ENCODE results near the gene PKN3.
"Not testable (repeated sequence)": the region's sequence is repeated elsewhere in the genome, so short reads cannot be mapped to it uniquely, and the experiment has no call there.

PKN3 gene

GRCh38 chr9:128694344-128694743 is 8.0 kb upstream of the PKN3 start:
- no peak for DNase-seq

DNA sequence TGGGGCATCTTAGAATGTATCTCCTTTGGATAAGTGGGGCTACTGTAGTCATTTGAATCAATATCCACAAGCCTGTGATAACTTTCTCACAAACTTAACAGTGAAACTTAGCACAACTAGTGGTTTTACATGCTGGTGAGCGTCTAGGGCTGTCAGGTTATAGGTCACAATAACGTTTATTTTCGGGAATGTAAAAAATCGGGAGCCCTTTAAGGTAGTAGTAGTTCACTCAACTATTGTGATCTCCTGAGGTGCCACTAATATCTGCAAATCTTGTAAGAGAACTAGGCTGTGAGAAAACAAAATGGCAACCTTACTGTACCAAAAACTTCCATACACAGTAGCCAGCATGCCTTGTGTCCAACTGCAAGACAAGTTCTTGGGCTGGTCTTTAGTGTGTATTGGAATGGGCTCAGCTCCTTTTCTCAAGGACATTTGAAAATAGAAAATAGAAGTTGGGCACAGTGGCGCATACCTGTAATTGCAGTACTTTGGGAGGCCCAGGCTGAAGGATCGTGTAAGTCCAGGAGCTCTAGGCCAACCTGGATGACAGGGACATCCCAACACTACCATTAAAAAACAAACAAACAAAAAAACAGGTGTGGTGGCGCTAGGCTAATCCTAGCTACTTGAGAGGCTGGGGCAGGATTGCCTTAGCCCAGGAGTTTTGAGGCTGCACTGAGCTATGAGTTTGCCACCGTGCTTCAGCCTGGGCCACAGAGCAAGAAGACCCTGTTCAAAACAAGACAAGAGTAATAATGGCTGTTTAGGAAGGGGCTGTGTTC is 5.2 kb upstream of the PKN3 start:
- no peak for DNase-seq

GRCh38 chr9:128699096-128699795 is 3.1 kb upstream of the PKN3 start:
- not testable (repeated sequence) for DNase-seq

DNA sequence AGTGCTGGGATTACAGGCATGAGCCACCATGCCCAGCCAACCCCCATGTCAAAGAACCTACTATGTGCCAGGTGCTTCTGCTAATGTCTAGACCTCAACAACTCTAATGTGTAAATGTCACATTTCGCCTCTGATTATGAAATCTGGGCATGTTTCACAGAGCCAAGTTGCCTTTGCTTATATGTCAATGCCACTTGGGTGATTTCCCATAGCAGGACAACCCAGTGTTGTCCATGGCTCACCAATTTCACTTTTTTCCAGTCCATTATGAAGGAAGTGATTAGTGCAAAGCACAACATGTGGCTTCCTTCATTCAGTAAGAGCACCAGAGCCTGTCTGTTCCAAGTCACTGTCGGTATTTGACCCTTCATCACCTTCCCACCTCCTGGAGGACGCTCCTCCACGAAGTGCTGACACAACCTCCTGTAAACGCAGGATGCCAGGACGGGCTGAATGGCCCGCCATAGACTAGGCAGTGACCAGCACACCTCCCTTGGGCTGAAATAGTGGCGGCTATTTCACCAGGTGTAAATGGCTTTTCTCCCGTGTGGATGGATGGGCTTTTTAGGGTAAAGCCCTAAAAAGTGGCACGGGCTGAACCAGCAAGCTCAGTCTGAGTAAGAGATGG is 962 bp upstream of the PKN3 start:
- no peak for DNase-seq

DNA sequence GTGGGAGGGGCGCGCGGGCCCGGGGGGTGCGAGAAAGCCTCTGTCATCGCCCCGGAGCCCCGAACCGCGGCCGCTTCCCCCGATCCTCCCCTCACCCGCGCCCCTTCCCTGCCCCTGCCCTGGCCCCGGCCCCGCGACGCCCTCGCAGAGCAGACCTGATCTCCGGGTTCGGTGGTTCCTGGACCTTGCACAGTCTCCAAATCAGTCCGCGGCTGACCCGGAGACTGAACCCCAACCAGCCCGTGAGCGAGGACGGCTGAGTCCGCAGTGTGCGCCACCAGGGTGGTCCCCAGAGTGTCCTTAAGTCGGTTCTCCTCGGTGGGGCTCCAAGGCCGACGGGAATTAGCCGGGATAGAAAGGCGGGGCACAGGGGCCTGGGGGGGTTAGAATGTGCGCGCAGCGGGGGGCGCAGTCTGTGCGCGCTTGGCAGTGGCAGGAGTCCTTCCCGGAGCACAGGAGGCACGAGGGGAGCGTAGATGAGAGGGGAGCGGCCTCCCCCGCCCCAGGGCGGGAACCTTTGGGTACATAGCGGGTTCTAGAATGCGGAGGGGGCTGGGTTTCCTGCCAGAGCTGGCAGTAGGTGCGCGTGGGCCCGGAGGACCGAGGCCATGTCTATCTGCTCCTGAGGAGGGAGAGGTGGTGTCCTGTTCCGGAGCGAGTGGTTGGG is 779 bp downstream of the PKN3 start:
- no peak for DNase-seq

DNA sequence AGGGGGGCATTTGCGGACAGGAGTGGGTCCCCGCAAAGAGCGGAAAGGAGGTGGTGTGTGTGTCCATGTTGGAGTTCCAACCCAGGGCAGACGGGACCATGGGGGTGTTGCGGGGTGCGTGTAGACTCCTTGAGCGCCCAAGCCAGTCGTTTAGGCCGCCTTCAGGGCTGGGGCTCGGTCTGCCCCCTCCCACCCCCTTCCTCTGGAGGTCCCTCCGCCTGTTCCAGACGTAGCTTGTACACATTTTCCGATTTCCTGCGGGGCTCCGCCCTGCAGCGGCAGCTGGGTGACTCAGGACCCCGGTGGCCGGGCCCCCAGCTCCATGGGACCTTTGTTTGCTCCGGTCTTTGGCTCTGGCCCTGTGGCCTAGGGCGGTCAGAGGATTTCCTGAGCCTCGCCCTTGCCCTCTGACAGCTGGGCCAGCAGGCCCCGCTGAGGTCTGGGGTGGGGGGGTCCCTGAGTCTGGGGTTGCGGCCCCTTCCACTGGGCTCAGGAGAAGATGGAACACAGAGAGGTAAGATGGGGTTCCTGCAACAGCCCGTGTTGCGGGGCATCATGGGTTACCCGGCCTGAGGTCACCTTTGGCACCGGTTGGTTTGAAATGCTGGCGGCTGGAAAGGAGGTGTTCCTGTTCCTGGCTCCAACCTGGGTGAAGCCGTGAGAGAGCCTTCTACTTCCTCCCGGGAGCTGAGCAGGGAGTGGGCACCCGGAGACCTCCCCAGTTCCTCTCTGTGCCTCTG is 1.5 kb downstream of the PKN3 start:
- DNase-seq = no peak

GRCh38 chr9:128704356-128704670 is 2.0 kb downstream of the PKN3 start:
- no peak for DNase-seq

- DNase-seq = no peak
Observed at GRCh38 chr9:128705051-128705965, 3.0 kb downstream of the PKN3 start.

DNA sequence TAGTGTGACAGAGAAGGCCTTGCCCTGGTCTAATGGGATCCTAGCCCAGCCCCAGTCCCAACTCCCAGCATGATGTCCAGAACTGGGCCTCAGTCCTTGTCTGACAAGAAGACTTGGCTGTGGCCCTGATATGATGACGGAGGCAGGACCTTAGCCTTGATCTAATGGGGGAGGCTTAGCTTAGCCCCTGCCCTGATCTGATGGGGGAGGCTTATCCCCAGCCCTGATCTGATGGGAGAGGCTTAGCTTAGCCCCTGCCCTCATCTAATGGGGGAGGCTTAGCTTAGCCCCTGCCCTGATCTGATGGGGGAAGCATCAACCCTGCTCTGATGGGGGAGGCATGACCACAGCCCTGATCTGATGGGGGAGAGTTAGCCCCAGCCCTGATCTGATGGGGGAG is 3.7 kb downstream of the PKN3 start:
- DNase-seq = no peak

DNA sequence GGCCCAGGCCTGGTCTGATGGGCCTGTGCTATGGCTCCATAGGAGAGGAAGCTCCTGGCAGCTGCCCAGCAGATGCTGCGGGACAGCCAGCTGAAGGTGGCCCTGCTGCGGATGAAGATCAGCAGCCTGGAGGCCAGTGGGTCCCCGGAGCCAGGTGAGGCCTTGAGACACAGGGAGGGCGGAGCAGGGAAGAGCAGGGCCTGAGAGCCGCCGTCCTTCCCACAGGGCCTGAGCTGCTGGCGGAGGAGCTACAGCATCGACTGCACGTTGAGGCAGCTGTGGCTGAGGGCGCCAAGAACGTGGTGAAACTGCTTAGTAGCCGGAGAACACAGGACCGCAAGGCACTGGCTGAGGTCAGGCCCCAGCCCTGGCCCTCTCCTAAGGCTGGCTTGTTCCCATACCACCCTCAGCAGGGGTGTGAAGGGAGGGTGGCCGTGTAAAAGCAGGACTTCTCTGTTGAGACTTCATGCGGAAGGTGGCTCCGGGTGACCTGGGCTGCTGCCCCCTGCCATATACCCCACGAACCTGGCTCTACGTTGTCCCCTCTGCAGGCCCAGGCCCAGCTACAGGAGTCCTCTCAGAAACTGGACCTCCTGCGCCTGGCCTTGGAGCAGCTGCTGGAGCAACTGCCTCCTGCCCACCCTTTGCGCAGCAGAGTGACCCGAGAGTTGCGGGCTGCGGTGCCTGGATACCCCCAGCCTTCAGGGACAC is 4.5 kb downstream of the PKN3 start:
- DNase-seq = no peak

GRCh38 chr9:128707446-128707845 is 5.1 kb downstream of the PKN3 start:
- no peak for DNase-seq

GRCh38 chr9:128712451-128713410 is 10.4 kb downstream of the PKN3 start:
- DNase-seq = no peak

- no peak for DNase-seq
Observed at GRCh38 chr9:128713411-128713780, 11.1 kb downstream of the PKN3 start.

GRCh38 chr9:128713941-128714573 is 11.8 kb downstream of the PKN3 start:
- no peak for DNase-seq

DNA sequence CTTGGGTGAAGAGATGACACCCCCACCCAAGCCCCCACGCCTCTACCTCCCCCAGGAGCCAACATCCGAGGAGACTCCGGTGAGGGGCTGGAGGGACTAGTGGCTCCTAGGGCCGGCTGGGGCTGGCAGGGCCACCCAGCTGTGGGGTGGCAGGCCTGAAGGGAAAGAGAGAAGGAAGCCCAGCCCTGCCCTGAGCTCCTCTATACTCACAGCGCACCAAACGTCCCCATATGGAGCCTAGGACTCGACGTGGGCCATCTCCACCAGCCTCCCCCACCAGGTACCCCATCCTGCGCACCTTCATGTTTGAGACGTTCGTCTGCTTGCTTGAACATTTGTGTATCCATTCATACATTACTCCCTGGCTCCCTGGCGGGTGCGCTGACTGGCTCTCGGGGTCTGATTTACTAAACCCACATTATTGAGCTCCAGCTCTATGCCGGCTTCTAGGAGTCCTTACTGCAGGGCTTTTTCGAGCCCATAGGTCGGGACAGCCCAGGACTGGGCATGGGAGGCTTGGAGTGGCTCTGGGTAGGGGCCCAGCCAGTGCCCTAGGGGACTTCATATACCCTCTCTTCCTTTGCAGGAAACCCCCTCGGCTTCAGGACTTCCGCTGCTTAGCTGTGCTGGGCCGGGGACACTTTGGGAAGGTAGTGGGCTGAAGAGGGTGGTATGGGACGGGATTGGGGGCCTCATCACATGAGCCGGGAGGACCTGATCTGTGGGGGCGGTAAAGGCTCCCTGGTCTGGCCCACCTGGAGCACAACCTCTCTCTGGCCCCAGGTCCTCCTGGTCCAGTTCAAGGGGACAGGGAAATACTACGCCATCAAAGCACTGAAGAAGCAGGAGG is 12.5 kb downstream of the PKN3 start:
- no peak for DNase-seq

GRCh38 chr9:128715436-128715750 is 13.1 kb downstream of the PKN3 start:
- DNase-seq = no peak

DNA sequence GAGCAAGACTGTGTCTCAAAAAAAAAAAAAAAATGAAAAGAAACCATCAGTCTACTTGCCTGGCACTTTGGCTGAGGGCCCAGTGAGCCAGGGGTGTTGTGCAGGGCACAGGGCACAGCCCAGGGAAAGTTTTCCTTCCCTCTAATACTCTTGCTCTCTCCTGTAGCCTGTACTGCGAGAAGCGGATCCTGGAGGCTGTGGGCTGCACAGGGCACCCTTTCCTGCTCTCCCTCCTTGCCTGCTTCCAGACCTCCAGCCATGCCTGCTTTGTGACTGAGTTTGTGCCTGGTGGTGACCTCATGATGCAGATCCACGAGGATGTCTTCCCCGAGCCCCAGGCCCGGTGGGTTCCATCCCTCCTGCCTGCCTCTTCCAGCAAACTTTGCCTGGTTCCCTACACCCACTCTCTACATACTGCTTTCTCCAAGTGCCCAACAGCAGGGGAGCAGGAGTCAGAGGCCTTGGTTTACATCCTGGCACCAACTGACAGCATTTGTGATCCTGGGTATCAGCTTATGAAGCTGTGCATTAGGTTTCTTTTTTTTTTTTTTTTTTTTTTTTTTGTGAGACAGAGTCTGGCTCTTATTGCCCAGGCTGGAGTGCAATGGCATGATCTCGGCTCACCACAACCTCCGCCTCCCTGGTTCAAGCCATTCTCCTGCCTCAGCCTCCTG is 14.4 kb downstream of the PKN3 start:
- no peak for DNase-seq

- DNase-seq = no peak
Observed at GRCh38 chr9:128718047-128718446, 15.7 kb downstream of the PKN3 start.

Data from stimulated activated CD4-positive, alpha-beta T cell treated with anti-CD3 and anti-CD28 coated beads, Interleukin-2, amount 100 ng/mL, for 48 hours (primary cell).